ENCODE data around the gene TMEM88.
A peak's percentile ranks its signal among the peaks of the same experiment; 100 is the strongest.

TMEM88 gene

DNA sequence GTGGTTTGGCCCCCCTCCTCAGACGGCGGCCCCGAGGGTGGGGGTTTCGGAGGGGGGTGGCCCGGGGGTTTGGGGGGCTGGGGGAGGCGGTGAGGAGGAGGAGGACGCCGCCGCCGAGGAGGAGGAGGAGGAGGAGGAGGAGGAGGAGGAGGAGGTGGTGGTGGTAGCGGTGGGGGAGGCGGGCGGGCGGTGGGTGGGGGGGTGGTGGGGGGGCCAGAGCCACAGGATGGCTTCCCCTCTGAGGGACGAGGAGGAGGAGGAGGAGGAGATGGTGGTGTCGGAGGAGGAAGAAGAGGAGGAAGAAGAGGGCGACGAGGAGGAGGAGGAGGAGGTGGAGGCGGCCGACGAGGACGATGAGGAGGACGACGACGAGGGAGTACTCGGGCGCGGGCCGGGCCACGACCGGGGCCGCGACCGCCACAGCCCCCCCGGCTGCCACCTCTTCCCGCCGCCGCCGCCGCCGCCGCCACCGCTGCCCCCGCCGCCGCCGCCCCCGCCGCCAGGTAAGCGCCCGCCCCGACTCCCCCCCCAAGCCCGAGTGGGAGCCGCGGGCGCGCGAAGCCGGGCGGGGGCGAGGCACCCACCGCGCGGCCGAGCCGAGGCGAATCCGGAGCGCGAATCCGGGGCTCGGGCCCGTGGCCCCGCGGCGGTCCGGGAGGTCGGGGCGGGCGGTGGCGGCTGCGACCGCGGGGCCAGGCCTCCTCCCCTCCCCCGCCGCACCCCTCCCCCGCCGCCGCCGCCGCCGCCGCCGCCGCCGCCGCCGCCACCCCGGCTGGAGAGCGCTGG is 29.9 kb downstream of the TMEM88 start:
- no peak for DNase-seq (ENCODE audit: low read depth)

DNA sequence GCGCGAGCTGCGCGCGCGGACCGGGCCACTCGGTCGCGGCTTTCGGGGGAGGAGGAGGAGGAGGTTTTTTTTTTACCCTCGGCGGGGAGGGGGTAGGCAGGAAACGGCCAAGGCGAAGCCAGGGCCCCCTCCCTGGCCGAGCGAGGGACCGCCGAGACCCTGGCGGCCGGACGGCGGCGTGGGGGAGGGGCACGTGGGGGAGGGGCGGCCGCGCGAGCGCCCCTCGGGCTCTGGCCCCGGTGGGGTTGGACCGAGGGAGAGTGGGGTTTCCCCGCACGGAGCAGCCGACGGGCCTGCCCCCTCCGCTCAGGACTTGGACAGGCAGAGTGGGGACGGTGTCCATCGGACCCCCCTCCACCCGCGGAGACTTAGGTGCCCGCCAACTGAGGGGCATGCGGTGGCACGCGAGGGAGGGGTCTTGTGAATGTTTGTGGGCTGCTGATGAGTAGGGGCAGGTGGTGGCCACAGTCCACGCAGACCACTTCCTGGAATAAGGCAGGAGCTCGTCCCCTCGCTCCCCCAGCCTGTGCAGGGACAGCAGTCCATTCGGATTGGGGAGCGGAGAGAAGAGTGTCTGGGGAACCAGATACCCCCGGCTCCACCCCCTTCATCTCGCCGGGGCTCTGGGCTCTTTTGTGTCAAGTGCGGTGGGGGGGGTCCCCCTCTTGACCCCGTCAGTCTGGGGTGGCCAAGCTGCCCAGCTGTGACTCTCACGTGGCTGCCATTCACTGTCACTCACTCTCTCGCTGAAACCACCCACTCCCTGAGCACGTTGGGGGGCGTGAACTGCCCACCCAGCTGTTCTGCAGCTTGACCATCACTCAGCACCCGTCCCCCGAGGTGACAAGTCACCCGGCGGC is 30.7 kb downstream of the TMEM88 start:
- DNase-seq (ENCODE audit: low read depth), result no peak

- DNase-seq (ENCODE audit: low read depth), result no peak
These were observed 31.6 kb downstream of the TMEM88 start for GRCh38 chr17:7886227-7887037.

GRCh38 chr17:7887038-7887481 is 32.2 kb downstream of the TMEM88 start:
- DNase-seq (ENCODE audit: low read depth), result no peak

DNA sequence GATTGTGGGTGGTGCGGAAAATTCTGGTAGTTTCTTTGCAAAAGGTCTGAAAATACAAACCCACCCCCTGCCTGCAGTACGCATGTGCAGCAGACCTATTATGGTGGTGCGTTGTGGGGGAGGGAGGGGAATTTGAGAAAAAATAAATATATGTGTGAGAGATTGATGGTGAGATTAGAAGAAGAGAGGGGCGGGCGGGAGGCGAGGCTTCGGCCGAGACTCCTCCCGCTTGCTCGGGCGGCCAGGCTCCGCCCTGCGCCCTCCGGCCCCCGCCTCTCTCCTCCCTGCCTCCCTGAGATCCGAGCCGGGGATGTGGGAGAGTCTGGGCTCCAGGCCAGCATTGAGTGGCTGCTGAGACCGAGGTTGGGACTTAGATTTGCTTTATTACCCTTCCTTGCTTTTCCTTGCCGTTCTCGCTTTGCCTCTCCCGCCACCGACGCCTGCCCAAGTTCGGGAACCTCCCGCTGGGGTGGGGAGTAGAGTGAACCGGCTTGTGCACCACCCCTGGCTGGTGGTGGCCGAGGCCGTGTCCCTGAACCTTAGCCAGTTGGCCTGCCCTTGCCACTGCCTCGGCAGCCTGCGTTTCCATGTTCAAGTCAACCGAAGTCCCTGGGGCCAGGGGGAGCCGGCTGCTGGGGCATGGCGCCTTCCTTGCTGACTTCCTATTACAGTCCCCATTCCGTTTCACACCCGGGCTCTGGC is 32.8 kb downstream of the TMEM88 start:
- DNase-seq (ENCODE audit: low read depth), result peak; percentile 97

DNA sequence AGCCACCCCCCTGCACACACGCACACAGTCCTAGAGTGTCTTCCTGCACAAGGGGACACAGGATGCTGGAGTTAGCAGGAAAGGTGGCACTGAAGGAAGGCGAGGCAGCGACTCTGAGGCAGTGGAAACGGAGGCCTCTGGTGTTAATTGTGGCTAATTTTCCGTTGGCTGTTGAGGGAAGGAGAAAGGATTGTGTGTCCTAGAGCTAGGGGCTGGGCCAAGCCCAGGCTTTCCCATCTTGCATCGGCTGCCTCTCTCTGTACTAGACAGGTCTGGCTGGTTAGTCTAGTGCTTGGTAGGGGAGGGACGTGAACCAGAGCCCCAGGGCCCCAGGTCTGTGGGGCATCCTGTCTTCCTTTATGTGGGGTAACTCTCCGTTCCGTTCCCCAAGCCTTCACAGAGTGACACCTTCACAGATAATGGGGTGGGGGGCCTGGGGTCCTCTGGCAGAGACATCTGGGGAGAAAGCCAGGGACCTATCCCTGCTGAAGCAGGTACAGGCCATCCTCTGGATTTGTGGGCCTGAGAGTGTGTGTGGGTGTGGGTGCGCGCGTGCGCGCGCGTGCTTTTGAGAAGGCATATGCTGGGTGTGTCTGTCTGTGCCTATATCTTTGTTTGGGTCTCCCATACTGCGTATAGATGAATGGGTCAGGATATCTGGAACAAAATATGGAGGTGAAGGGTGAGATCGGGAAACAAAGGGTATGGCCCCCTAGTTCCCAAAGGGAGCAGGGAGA is 33.5 kb downstream of the TMEM88 start, which contains the start of gene CHD3:
CHD3 (plus strand) TSS at position 606 of the 737 bp plus-strand sequence. CDS start 212 bp downstream, outside the sequence.
- peak; percentile 46 for DNase-seq (ENCODE audit: low read depth)

DNA sequence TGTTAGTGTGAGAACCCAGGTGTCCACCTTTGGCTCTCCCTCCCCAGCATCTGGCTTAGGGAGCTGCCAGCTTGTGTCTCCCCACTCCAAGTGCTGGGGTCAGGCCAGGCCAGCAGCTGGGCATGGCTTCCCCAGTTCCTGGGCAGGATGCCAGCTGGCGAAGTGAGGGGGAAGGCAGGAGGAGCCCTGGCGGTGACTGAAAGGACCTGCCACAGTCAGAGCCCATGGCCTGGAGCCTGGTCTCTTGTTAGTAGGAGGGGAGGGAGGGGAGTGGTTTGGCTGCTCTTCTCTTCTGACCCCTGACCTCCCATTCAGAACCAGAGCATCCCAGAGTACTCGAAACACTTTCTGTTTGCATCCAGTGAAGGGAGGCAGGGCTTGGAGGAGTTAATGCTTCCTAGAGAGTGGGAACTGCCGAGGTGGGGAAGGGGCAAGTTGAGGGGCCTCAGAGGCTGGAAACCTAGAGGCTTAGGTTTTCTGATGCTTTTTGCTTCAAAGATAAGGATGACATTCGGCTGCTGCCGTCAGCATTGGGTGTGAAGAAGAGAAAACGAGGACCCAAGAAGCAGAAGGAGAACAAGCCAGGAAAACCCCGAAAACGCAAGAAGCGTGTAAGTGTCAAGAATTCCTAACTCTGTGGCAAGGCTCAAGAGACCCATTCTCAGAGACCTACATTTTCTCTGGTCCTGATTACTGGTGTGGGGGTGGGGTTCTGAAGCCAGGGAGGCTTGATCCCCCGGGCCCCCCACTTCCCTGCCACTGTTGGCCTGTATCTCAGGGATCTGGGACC is 34.5 kb downstream of the TMEM88 start:
- DNase-seq (ENCODE audit: low read depth), result peak; percentile 79

- no peak for DNase-seq (ENCODE audit: low read depth)
These were observed 38.5 kb downstream of the TMEM88 start for GRCh38 chr17:7893187-7893880.

DNA sequence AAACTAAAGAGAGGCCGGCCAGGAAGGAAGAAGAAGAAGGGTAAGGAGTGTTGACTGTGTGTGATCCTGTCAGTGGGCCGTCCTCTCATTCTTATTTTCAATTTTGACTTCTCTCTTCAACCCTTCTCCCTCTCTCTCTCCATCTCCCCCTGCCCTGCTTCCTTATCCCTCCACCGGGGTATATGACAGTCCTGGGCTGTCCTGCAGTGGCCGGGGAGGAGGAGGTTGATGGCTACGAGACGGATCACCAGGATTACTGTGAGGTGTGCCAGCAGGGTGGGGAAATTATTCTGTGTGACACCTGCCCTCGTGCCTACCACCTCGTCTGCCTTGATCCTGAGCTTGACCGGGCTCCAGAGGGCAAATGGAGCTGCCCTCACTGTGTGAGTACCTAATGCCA is 39.4 kb downstream of the TMEM88 start:
- DNase-seq (ENCODE audit: low read depth), result no peak

GRCh38 chr17:7894866-7895265 is 40.0 kb downstream of the TMEM88 start:
- no peak for DNase-seq (ENCODE audit: low read depth)

GRCh38 chr17:7897090-7897489 is 42.2 kb downstream of the TMEM88 start:
- DNase-seq (ENCODE audit: low read depth), result no peak

DNA sequence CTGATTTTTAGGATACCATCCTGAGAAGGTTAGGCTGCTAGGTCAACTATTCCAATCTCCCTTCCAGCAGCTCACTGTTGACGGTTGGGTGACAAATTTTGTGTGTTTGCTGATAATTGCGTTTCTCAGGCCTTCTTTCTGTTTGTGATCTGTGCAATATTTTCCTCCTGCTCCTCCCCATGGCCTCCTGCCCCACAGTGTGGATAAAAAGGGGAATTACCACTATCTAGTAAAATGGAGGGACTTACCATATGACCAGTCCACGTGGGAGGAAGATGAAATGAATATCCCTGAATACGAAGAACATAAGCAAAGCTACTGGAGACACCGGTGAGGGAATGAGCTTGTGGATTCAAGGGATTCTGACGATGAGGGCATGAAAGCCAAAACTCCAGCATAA is 42.9 kb downstream of the TMEM88 start:
- DNase-seq (ENCODE audit: low read depth), result peak; percentile 75

DNA sequence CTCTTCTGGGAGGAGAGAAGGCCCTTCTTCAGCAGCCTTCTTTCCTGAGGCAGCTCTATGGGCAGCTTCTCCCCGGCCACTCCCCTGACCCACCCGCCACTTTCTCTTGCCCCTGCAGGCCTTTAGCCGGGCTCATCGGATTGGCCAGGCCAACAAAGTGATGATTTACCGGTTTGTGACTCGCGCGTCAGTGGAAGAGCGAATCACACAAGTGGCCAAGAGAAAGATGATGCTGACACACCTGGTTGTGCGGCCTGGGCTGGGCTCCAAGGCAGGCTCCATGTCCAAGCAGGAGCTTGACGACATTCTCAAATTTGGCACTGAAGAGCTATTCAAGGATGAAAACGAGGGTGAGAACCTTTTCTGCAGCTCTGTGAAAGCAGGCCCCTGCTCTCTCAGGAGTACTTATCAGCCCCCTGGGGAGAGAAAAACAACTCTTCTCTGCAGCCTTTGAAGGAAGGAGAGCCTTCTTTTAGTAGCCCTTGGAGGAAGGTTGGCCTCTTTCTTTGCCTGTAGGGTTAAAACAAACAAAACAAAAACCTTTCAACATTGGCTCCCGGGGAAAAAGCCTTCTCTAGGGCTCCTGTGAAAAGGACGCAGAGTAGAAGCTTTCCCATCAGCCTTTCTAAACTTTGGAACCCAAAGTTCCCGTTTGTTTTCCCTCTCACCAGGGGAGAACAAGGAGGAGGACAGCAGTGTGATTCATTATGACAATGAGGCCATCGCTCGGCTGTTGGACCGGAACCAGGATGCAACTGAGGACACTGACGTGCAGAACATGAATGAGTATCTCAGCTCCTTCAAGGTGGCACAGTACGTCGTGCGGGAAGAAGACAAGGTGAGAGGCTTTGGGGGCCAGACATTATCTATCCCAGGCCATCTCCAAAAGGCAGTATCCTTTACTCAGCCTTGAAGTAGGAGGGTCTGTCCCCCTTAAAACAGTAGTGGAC is 48.6 kb downstream of the TMEM88 start:
- DNase-seq (ENCODE audit: low read depth), result no peak

Measured in iris pigment epithelial cell (primary cell).